PC-9 (cell line): ENCODE measurements around the gene STARD3NL.

ENCODE experiments used
- EZH2 ChIP-seq: fragments of 200-600 bp; sonication (generic); IDR thresholded peaks from 2 replicates; pipeline ENCODE4 v1.8.0; 2017; ENCODE audit warnings: antibody characterized with exemption, low read depth
- TF ChIP-seq, protein P1 (sequence below): fragments of 200-600 bp; sonication (generic); conservative IDR thresholded peaks from 2 replicates; pipeline ENCODE4 v1.6.1; 2017; ENCODE audit warnings: mixed run types, antibody characterized with exemption, mild to moderate bottlenecking, moderate library complexity

DNA sequence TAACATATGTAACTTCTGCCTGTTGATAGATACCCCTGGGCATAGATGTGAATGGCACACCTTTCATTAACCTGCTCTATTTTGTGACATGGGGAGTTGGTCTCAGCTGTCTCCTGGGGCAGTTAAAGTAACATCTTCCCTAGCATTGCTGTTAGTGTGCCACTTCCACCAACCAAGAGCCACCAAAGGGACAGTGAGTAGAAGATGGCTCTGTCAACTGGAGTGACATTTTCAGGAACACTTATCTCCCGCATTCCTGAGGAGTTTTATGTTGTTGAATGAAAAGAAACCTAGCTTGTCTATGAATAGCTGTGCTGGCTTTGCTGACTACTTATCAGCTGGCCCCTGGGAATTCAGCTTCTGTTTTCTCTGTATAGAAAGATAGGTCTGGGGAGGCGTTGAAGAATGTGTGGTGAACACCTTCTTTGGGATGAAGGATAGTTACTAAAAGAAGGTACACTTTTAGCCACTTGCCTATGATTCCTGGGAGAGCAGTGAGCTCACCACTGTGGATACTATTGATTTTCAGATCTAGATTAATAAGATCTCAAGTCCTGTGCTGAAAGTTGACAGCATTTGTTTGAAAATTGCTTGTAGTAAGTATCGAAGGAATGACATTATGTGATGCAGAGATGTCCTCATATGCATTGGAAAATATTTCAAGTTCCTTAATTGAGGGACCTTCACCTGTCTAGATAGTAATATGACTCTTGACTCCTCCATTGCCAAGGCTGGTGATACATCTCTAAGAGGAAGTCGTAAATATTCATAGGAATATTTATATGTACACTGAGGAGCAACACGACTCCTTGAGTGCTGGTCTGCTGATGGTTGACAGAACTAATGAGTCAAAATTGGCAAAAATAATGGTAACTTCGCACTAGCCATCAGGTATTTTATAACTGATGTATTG lies 7.6 kb downstream of the STARD3NL start:
- TF ChIP-seq, protein P1, sequence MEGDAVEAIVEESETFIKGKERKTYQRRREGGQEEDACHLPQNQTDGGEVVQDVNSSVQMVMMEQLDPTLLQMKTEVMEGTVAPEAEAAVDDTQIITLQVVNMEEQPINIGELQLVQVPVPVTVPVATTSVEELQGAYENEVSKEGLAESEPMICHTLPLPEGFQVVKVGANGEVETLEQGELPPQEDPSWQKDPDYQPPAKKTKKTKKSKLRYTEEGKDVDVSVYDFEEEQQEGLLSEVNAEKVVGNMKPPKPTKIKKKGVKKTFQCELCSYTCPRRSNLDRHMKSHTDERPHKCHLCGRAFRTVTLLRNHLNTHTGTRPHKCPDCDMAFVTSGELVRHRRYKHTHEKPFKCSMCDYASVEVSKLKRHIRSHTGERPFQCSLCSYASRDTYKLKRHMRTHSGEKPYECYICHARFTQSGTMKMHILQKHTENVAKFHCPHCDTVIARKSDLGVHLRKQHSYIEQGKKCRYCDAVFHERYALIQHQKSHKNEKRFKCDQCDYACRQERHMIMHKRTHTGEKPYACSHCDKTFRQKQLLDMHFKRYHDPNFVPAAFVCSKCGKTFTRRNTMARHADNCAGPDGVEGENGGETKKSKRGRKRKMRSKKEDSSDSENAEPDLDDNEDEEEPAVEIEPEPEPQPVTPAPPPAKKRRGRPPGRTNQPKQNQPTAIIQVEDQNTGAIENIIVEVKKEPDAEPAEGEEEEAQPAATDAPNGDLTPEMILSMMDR: no peak
- TF ChIP-seq EZH2: no peak
